Hindlimb muscle (tissue), 1 donor: ENCODE results near the gene GNG3. TPM values are rescaled to one million over a fixed set of nuclear protein-coding genes. Genes with fewer than 3 reads are reported as not detected.

Experiments used
- polyA plus RNA-seq: library from polyadenylated mRNA; unstranded; fragments of 120-200 nt; gene quantifications from one replicate; pipeline ENCODE4 v1.2.1, GENCODE V29; 2013; ENCODE audit not compliant: insufficient read length

GNG3 gene
- polyA plus RNA-seq, 1 donor = 0.61 TPM

Other genes starting within 250 kb of the GNG3 start
- 359 TPM for gene AHNAK, start 160.9 kb upstream of the GNG3 start, polyA plus RNA-seq
- 3,451 TPM for gene EEF1G, start 133.8 kb upstream of the GNG3 start, polyA plus RNA-seq
- gene TUT1, start 116.2 kb upstream of the GNG3 start, polyA plus RNA-seq = 16.9 TPM
- 42.0 TPM for gene MTA2, start 105.8 kb upstream of the GNG3 start, polyA plus RNA-seq
- gene EML3, start 94.9 kb upstream of the GNG3 start, polyA plus RNA-seq = 20.7 TPM
- gene ROM1, start 94.4 kb upstream of the GNG3 start, polyA plus RNA-seq = 0.90 TPM
- 21.4 TPM for gene B3GAT3, start 85.7 kb upstream of the GNG3 start, polyA plus RNA-seq
- 161 TPM for gene GANAB, start 61.1 kb upstream of the GNG3 start, polyA plus RNA-seq
- 13.3 TPM for gene INTS5, start 54.4 kb upstream of the GNG3 start, polyA plus RNA-seq
- 31.3 TPM for gene C11orf98, start 42.5 kb upstream of the GNG3 start, polyA plus RNA-seq
- 3.3 TPM for gene CSKMT, start 42.4 kb upstream of the GNG3 start, polyA plus RNA-seq
- 5.8 TPM for gene UQCC3, start 36.0 kb upstream of the GNG3 start, polyA plus RNA-seq
- gene LBHD1, start 35.4 kb upstream of the GNG3 start, polyA plus RNA-seq = 7.1 TPM
- gene UBXN1, start 28.6 kb upstream of the GNG3 start, polyA plus RNA-seq = 143 TPM
- gene LRRN4CL, start 18.1 kb upstream of the GNG3 start, polyA plus RNA-seq = 14.2 TPM
- 20.8 TPM for gene BSCL2, start 252 bp upstream of the GNG3 start, polyA plus RNA-seq
- gene HNRNPUL2, start 19.8 kb downstream of the GNG3 start, polyA plus RNA-seq = 43.6 TPM
- 28.3 TPM for gene TTC9C, start 20.8 kb downstream of the GNG3 start, polyA plus RNA-seq
- gene ZBTB3, start 46.5 kb downstream of the GNG3 start, polyA plus RNA-seq = 4.0 TPM
- gene POLR2G, start 53.9 kb downstream of the GNG3 start, polyA plus RNA-seq = 83.5 TPM
- 20.3 TPM for gene TAF6L, start 63.7 kb downstream of the GNG3 start, polyA plus RNA-seq
- 29.2 TPM for gene TMEM179B, start 79.7 kb downstream of the GNG3 start, polyA plus RNA-seq
- gene TMEM223, start 84.3 kb downstream of the GNG3 start, polyA plus RNA-seq = 16.7 TPM
- gene NXF1, start 97.8 kb downstream of the GNG3 start, polyA plus RNA-seq = 75.4 TPM
- gene STX5, start 124.4 kb downstream of the GNG3 start, polyA plus RNA-seq = 31.7 TPM
- gene TEX54, start 125.2 kb downstream of the GNG3 start, polyA plus RNA-seq = not detected
- gene WDR74, start 131.9 kb downstream of the GNG3 start, polyA plus RNA-seq = 37.2 TPM
- gene SLC3A2, start 173.2 kb downstream of the GNG3 start, polyA plus RNA-seq = 43.3 TPM
- not detected for gene CHRM1, start 213.7 kb downstream of the GNG3 start, polyA plus RNA-seq